GM12878 (cell line): ENCODE results near the gene SUN5.

Source experiments
- BHLHE40 ChIP-seq, 2 experiments: fragments of 450-650 bp in 1 of 2; IDR thresholded peaks; 2 replicates each; pipeline ENCODE4 v1.6.1; 2011 to 2017; ENCODE audit warnings: low read depth in 2 of 2, borderline replicate concordance in 1 of 2, improper control_type of control experiment in 1 of 2, low read length in 1 of 2, mild to moderate bottlenecking in 1 of 2
- CBFB ChIP-seq: IDR thresholded peaks from 2 replicates; pipeline ENCODE4 v1.6.1; 2016; ENCODE audit warnings: antibody characterized with exemption, low read depth
- CEBPB ChIP-seq, 2 experiments: fragments of 150-350 bp in 1 of 2; IDR thresholded peaks; 2 replicates each; pipeline ENCODE4 v1.6.1; 2012 to 2014; ENCODE audit warnings: low read depth in 2 of 2, low read length in 2 of 2, borderline replicate concordance in 1 of 2, inconsistent platforms in 1 of 2
- CTCF ChIP-seq, 3 experiments: IDR thresholded peaks in 2 of 3; conservative IDR thresholded peaks in 1 of 3; 2 replicates each; pipeline ENCODE4 v1.5.1; 2011; ENCODE audit warnings: low read depth in 3 of 3, low read length in 3 of 3, mild to moderate bottlenecking in 3 of 3, control low read depth in 2 of 3, moderate library complexity in 2 of 3, inconsistent platforms in 1 of 3, mixed read lengths in 1 of 3; ENCODE audit not compliant: control insufficient read depth in 2 of 3, insufficient read depth in 1 of 3; ENCODE audit errors: extremely low read depth in 1 of 3
- ELK1 ChIP-seq: IDR thresholded peaks from 2 replicates; pipeline ENCODE4 v1.6.1; 2012; ENCODE audit warnings: low read depth, low read length, improper control_type of control experiment
- EP300 ChIP-seq, 2 experiments: fragments of 150-350 bp in 1 of 2; IDR thresholded peaks; 2 replicates each; pipeline ENCODE4 v1.6.1; 2011 to 2012; ENCODE audit warnings: low read depth in 2 of 2, low read length in 2 of 2, borderline replicate concordance in 1 of 2, improper control_type of control experiment in 1 of 2, inconsistent platforms in 1 of 2; ENCODE audit not compliant: control insufficient read depth in 1 of 2
- EZH2 ChIP-seq: IDR thresholded peaks from 2 replicates; pipeline ENCODE4 v1.6.1; 2012; ENCODE audit warnings: low read depth, mild to moderate bottlenecking, control low read depth, inconsistent platforms, low read length, borderline replicate concordance; ENCODE audit not compliant: control insufficient read depth
- POLR2A ChIP-seq: IDR thresholded peaks from 2 replicates; pipeline ENCODE4 v1.6.1; 2011; ENCODE audit warnings: low read depth, mild to moderate bottlenecking, low read length
- POLR2AphosphoS2 ChIP-seq: IDR thresholded peaks from 2 replicates; pipeline ENCODE4 v1.6.1; 2011; ENCODE audit warnings: low read depth, mild to moderate bottlenecking, low read length, improper control_type of control experiment, moderate library complexity
- USF2 ChIP-seq: IDR thresholded peaks from 2 replicates; pipeline ENCODE4 v1.6.1; 2011; ENCODE audit warnings: low read depth, low read length, improper control_type of control experiment, borderline replicate concordance
- ZBTB33 ChIP-seq: fragments of 450-650 bp; IDR thresholded peaks from 2 replicates; pipeline ENCODE4 v1.6.1; 2017; ENCODE audit warnings: mild to moderate bottlenecking
- ZNF274 ChIP-seq: IDR thresholded peaks from one replicate; pipeline ENCODE4 v1.8.0; 2011; ENCODE audit not compliant: insufficient read length, insufficient read depth

- no peak for TF ChIP-seq EZH2
- no peak for TF ChIP-seq EP300 (IDR thresholded peaks at IDR 0.05; ENCODE audit: borderline replicate concordance in 1 of 2, control insufficient read depth in 1 of 2, low read depth in 2 of 2, low read length in 2 of 2)
- no peak for TF ChIP-seq POLR2AphosphoS2
- no peak for TF ChIP-seq CEBPB (IDR thresholded peaks at IDR 0.05; ENCODE audit: borderline replicate concordance in 1 of 2, low read depth in 2 of 2, low read length in 2 of 2)
- no peak for TF ChIP-seq CTCF (IDR thresholded peaks at IDR 0.05 in 2 of 3, conservative IDR thresholded peaks at IDR 0.05 in 1 of 3; ENCODE audit: control insufficient read depth in 2 of 3, extremely low read depth in 1 of 3, insufficient read depth in 1 of 3, low read depth in 3 of 3, low read length in 3 of 3)
- TF ChIP-seq POLR2A = no peak
- no peak for TF ChIP-seq ELK1
- TF ChIP-seq USF2 = no peak
- TF ChIP-seq BHLHE40 (IDR thresholded peaks at IDR 0.05; ENCODE audit: borderline replicate concordance in 1 of 2, low read depth in 2 of 2, low read length in 1 of 2) = no peak
- no peak for TF ChIP-seq ZNF274
- no peak for TF ChIP-seq CBFB
- TF ChIP-seq ZBTB33 = no peak
Observed at GRCh38 chr20:33025318-33025876, 21.2 kb upstream of the SUN5 start.
